Measurements from ENCODE around the gene EHHADH.
"Not testable (repeated sequence)": the region's sequence is repeated elsewhere in the genome, so short reads cannot be mapped to it uniquely, and the experiment has no call there.

The EHHADH gene

DNA sequence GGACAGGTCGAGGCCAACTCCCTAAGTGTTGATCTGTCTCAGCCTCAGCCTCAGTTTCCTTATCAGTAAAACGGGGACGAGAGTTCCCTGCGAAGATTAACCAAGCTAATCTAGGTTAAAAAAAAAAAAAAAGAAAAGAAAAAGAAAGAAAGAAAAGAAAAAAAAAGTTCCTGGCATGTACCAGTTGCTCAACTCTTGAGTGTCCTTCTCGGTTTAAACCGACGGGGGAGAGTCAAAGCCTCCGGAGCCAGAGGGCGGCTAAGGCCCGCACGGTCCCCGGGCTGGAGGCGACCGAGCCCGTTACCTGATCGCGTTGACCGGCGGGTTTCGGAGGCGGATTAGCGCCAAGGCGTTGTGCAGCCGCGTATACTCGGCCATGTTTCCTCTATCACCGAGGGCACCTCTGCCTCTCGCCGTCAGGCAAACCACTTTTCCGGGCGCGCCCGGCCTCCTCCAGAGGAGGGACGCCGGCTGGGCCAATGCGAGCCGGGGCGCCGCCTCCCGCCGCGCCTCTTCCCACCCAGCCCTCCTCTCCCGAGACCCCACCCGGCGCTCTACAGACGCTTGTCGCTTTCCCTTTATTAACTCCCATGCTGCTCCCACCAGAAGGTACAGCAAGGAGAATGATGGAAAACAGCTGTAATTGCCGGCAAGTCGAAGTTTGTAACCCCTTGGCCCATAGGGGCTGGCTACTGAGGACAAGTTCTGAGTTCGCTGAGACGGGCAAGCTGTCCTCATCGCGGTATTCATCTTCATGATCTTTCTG is at the start of gene EHHADH:
TSS of gene EHHADH (minus strand) at position 405 of the 766 bp plus-strand sequence. CDS start at position 378, 27 bp downstream.
- peak; percentile 21 for DNase-seq

DNA sequence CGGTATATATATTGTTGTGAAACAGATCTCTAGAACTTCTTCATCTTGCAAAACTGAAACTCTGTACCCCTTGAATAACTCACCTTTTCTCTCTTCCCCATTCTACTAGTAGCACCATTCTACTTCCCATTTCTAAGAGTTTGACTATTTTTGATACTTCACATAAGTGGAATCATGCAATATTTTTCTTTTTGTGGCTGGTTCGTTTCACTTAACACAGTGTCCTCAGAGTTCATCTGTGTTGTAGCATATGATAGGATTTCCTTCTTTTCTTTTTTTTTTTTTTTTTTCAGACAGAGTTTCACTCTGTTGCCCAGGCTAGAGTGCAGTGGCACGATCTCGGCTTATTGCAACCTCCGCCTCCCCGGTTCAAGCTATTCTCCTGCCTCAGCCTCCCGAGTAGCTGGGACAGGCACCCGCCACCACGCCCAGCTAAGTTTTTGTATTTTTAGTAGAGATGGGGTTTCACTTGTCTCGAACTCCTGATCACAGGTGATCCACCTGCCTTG is 46.1 kb upstream of the EHHADH start:
- not testable (repeated sequence) for DNase-seq

DNA sequence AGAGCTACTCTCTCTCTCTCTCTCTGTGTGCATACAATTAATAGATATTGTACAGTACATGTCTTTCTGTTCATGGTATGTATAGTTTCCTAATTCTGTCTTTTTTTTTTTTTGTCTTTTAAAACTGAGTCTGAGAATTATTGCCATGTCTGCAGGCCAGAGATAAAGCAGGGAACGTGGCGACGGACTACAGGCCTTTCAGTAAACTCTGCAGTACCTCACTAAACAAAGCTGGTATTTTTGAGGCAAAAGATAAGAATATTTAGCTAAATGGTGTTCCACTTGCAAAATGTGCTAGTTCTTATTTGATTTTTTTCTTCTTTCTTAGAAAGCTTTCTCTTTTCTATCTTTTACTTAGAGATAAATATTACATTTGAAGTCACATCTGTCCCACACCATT is 44.0 kb upstream of the EHHADH start:
- DNase-seq, result no peak

- DNase-seq, result no peak
Observed at GRCh38 chr3:185292238-185292637, 38.4 kb upstream of the EHHADH start.

DNA sequence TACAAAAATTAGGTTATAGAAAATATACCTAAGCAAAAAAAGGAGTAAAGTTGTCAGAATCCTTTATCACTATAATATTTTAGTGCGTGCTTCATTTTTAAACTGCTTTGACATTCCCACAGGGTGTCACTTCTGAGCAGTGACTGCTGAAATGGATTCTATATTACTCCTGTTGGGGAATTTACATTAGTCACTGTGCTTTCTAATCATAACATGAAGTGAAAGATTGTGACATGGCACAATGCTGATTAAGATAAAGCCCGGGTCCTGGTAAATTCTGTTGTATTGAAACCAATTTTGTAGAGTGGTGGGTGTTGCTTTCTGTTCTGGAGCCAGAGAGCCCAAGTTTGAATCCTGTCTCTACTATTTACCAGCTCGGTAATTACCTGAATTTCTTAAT is 36.4 kb upstream of the EHHADH start:
- DNase-seq, result no peak

GRCh38 chr3:185283374-185283935 is 29.6 kb upstream of the EHHADH start:
- no peak for DNase-seq

DNA sequence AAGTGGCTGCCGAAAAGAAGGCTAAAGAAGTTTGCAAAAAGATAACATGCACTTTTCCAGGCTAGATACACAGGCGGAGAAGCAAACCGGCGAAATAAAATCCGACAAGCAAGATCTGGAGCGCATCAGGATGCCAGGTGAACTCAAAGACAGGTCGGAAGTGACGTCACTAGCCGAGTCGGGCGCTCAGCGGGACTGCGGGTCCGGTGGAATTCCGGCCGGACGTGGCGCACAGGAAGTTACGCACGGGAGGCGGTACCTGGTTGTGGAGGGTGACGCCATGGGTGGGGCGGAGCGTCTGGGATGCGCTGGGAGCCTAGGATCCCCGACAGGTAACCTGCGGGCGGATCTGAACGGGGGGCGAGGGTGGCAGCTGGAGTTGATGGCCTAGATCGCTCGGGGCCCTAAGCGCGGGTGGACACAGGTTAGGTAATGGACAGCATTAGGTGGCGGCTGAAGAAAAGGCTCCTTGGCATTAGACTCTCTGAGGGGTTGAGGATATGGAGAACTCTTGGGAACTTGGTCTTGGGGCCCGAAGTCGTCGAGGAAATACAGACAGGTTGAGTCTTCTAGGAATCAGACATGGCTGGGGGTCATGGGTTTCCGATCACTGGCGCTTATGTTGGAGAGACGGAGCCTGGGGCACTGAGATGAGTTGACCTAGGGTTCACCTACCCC is 29.0 kb upstream of the EHHADH start:
- DNase-seq, result peak; percentile 100

DNA sequence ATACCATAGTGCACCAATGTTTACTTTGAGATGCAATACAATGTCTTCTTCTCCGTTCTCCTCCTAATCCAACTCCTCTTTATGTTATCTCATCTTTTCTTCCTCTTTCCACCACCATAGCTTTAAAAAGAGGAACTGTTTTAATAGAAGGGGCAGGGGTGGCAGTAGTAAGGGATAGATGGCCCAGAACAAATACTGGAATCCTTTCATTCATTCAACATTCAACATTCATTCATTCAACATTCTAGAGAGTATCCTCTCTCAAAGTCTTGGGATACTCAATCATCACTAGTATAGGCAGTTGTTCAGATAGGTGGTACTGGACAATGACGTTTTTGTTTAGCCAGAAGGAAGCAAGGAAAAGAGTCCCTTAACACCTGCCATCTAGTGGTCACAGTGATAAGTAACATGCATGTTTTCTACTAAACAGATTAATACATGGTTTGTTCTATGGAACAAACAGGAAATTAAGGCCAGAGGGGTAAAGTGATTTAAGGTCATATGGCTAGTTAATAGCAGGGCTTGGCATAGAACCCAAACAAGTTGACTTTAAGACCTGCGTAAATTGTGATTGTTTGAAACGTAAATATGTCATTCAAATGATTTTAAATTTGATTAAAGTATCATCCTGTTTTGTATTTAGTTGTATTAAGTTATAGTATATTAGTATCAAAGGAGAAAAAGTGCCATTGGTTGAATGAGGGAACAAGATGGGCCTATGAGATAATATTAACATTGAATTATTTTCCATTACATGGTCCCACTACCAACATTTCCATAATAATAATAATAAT is 26.9 kb upstream of the EHHADH start:
- peak; percentile 31 for DNase-seq

DNA sequence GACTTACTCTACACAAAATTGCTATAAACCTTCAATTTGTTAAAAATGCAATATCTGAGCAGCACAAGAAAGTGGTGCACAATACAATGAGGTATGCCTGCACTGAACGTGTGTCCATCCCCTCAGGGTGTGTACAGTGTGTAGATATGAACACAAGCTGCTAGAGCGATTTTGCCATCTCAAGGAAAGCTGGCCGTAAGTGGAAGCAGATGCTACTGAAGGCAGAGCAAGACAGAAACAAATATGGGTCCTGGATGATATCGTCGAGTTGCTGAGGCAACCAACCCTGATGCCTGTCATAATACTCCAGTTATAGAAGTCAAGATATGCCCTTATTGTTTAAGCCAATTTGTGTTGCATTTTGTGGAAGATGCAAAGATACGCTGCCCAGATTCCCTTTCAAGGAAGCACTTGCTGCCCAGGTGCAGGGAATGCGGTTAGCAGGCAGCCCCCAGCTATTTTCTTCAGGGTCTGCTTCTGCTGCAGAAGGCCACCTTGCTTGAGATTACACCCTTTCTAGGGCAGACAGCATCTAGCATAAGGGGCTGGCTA is 25.8 kb upstream of the EHHADH start:
- no peak for DNase-seq

DNA sequence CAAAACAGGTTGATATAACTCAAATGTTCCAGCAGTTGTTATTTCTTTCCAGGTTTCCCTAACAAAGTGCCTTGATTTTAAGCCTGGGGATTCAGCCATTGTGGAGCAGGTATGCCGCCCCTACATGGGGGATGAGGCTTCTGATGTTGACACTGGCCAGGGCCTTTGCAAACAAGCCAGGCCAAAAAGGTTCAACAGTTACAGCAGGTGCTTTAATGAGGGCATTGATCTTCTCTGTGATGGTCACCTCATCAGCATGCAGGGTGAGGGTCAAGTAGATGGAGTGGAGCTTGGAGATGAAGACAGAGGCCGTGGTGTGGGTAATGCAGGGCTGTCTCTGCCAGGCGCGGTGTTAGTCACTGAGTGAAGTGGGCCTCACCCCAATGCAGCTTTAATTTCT is 22.6 kb upstream of the EHHADH start:
- DNase-seq, result no peak

GRCh38 chr3:185272033-185272432 is 18.2 kb upstream of the EHHADH start:
- no peak for DNase-seq

DNA sequence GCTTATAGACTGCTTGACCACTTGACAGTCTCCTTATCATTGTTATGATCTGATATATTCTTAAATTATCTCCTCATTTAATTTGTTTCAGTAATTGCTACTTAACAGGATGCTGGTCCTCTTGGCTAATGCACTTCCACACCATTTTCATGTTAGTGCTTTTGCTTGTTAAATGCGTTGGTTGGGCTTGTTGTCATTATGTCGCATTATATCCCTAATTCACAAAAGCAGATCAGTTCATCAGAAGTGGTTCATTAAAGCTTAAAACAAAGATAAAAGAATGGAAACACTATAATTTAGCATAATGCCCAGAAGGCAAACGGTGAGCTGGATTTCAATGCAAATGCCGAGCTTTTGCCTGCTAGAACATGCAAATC is 17.1 kb upstream of the EHHADH start:
- DNase-seq, result no peak

DNA sequence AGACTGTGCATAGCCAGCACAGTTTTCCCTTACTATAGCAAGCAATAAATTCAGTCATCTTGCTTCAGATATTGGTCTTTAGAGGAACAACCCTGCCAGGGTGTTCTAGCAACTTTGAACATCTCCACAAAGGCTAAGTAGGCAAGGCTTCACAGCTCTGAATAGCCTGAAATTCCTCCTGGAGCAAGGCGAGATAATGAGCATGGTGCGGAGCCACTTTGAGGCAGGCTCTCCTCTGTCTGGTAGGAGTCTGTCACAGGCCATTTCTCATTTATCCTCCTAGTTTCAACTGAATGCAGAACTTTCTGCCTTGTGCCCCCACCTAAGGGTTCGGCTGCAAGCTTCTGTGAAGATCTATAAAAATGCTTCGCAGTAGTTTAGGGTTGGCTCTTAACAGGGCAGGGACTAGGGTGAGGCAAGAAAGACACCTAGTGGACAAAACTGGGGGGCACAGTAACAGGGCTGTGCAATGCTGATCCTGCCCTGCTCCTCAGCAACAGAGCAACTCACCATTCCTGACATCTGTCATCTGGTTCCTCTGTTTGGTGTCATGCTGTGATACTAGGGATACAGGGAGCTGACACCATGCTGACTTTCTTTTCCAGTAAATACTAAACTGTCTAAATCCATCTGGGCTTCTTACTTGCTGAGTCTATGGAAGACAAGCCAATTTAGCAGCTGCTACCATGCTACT is 16.6 kb upstream of the EHHADH start:
- DNase-seq, result peak; percentile 57

DNA sequence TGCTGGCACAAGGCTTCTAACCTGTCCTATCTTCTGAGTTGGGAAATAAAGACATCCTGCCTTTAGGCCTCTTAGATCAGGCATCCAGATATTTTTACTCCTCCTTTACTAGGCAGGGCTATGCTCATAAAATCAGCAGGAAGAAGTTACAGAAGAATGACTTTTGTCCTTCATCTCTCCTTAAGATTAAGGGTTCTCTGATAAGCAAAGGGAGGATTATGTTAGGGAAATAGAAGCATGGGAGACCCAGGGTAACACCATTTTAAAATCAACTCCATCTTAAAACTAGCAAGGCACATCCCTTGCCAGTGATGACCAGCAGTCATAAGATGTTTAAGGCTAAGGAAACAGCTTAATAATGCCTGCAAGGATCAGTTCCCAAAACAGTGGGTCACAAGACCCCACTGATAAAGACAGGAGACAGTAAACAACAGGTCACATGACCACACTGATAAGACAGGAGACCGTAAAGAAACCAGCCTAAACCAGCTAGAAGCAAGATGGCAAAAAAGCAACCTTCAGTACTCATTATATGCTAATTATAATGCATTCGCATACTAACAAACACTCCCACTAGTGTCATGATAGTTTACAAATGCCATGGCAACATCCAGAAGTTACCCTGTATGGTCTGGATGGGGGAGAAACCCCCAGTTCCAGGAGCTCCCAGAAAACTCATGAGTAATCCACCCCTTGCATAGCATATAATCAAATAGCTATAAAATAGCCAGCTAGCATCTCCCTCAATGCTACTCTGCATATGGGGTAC is 14.5 kb upstream of the EHHADH start:
- DNase-seq, result no peak

DNA sequence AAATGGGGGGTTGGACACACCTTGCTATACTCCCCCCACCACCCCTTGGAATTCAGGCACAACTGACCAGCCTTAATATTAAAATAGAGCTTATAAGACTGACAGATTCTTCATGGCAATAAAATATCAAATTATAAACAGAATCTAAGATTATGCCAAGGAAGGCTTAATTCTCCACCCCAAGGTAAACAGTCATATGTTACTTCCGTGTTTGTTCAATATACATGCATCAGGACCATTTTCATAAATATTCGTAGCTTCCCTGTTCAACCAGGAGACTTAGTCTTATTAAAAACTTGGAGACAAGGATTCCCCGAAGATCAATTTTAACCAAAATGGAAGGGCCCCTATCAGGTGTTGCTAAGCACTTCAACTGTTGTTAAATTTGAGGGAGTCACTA is 13.3 kb upstream of the EHHADH start:
- no peak for DNase-seq

DNA sequence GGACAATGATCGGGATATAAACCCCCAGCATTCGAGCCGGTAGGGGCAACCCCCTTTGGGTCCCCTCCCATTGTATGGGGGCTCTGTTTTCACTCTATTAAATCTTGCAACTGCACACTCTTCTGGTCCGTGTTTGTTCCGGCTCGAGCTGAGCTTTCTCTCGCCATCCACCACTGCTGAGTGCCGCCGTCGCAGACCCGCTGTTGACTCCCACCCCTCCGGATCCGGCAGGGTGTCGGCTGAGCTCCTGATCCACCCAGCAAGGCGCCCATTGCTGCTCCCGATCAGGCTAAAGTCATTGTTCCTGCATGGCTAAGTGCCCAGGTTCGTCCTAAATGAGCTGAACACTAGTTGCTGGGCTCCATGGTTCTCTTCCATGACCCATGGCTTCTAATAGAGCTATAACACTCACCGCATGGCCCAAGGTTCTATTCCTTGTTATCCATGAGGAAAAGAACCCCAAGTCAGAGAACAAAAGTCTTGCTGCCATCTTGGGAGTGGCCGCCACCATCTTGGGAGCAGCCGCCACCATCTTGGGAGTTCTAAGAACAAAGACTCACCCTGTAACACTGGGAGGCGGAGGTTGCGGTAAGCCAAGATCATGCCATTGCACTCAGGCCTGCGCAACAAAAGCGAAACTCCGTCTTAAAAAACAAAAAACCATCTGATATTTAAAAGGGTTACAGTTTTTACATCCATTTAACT is 11.2 kb upstream of the EHHADH start:
- no peak for DNase-seq

- DNase-seq, result no peak
Observed at GRCh38 chr3:185263423-185263822, 9.6 kb upstream of the EHHADH start.

GRCh38 chr3:185257334-185257733 is 3.5 kb upstream of the EHHADH start:
- DNase-seq, result no peak

GRCh38 chr3:185254799-185255198 is 950 bp upstream of the EHHADH start:
- DNase-seq, result no peak

- DNase-seq, result not testable (repeated sequence)
Observed at GRCh38 chr3:185253133-185253532, 716 bp downstream of the EHHADH start.

GRCh38 chr3:185251272-185251671 is 2.6 kb downstream of the EHHADH start:
- no peak for DNase-seq
